Thoracic aorta (tissue), 2 donors: ENCODE results near the gene MAIP1. TPM values are rescaled to one million over a fixed set of nuclear protein-coding genes. Genes with fewer than 3 reads are reported as not detected.

Experiments used
- ATAC-seq: fragments of 150-250 bp; one replicate; pipeline ENCODE4 v1.8.0; 2017; ENCODE audit warnings: low read depth; ENCODE audit not compliant: insufficient number of reproducible peaks, low FRiP score
- DNase-seq: peaks from one replicate; pipeline ENCODE4 v3.0.0-alpha.2; 2020; ENCODE audit warnings: low spot score
- H3K27ac ChIP-seq, 2 donors: fragments of 200-600 bp; sonication (generic); 1 replicate in 1 of 2; 2 replicates in 1 of 2; pipeline ENCODE4 v1.5.1; 2016; ENCODE audit warnings: mild to moderate bottlenecking in 2 of 2, moderate library complexity in 2 of 2
- H3K27me3 ChIP-seq: fragments of 200-600 bp; sonication (generic); replicated peaks from 2 replicates; pipeline ENCODE4 v1.6.0; 2016; ENCODE audit warnings: mild to moderate bottlenecking; ENCODE audit not compliant: insufficient read depth
- H3K36me3 ChIP-seq: fragments of 200-600 bp; sonication (generic); one replicate; pipeline ENCODE4 v1.5.1; 2016
- H3K4me1 ChIP-seq, 2 donors: fragments of 200-600 bp; sonication (generic); 1 replicate in 1 of 2; 2 replicates in 1 of 2; pipeline versions ENCODE4 v1.5.1 to v1.6.0; 2016; ENCODE audit warnings: low read depth in 2 of 2, mild to moderate bottlenecking in 1 of 2; ENCODE audit not compliant: control insufficient read depth in 1 of 2
- H3K4me3 ChIP-seq: fragments of 200-600 bp; sonication (generic); 2 replicates; pipeline ENCODE4 v1.5.1; 2016; ENCODE audit warnings: mild to moderate bottlenecking
- H3K9me3 ChIP-seq: fragments of 200-600 bp; sonication (generic); 2 replicates; pipeline ENCODE4 v1.5.1; 2016
- total RNA-seq, 2 donors: library from RNA; depleted of rRNA; stranded (reverse); fragments of >200 nt; gene quantifications; one replicate each; pipeline versions ENCODE4 v1.1.0 to v1.2.3, GENCODE V29; 2016
- TF ChIP-seq, protein P1 (sequence below): fragments of 200-600 bp; sonication (generic); IDR thresholded peaks from one replicate; pipeline ENCODE4 v1.5.1; 2019; ENCODE audit warnings: antibody characterized with exemption

The MAIP1 gene
- total RNA-seq, 2 donors from 2014 or later, result 4.2 to 8.6 TPM

DNA sequence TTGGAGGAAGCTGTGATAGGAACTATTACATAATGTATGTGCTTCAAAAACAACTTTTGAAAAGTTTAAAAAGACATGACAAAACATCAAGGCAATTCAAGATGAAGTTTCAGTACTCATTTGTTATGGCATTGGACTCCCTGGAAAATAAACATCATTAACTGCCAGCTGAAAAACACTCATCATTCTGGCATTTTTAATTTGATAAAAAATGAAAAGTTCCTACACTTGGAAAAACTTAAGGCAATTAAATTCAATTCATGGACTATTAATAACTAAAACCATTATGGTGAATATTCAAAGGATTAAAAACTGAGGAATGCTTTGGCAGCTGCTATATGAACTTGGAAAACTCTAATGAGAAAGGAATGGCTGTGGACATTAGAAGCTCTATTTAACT is 8.5 kb upstream of the MAIP1 start:
- no peaks in the 10 kb centered on the region for H3K9me3 ChIP-seq
- H3K4me1 ChIP-seq, result no peaks in the 10 kb centered on the region
- TF ChIP-seq, protein P1, sequence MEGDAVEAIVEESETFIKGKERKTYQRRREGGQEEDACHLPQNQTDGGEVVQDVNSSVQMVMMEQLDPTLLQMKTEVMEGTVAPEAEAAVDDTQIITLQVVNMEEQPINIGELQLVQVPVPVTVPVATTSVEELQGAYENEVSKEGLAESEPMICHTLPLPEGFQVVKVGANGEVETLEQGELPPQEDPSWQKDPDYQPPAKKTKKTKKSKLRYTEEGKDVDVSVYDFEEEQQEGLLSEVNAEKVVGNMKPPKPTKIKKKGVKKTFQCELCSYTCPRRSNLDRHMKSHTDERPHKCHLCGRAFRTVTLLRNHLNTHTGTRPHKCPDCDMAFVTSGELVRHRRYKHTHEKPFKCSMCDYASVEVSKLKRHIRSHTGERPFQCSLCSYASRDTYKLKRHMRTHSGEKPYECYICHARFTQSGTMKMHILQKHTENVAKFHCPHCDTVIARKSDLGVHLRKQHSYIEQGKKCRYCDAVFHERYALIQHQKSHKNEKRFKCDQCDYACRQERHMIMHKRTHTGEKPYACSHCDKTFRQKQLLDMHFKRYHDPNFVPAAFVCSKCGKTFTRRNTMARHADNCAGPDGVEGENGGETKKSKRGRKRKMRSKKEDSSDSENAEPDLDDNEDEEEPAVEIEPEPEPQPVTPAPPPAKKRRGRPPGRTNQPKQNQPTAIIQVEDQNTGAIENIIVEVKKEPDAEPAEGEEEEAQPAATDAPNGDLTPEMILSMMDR, result no peak
- H3K36me3 ChIP-seq, result peaks cover 7% of the 10 kb centered on the region
- H3K27ac ChIP-seq, result no peak overlapping the region
- DNase-seq, result no peak
- no peaks in the 10 kb centered on the region for H3K27me3 ChIP-seq
- no peak for ATAC-seq
- no peak overlapping the region for H3K4me3 ChIP-seq

DNA sequence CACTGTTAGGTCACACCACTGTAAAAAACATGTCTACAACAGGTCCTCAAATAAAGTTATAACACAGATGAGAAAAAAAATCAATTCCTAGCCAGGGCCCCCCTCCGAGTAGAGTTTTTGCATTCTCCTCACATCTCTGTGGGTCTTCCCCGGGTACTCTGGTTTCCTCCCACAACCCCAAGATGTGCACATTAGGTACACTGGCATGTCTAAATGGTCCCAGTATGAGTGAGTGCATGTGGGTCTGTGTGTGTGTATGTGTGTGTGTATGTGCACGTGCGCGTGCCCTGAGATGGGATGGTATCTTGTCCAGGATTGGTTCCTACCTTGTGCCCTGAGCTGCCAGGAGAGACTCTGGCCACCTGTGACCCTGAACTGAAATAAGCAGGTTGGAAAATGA is 5.0 kb upstream of the MAIP1 start:
- no peaks in the 10 kb centered on the region for H3K9me3 ChIP-seq
- TF ChIP-seq, protein P1, result no peak
- H3K36me3 ChIP-seq, result peaks cover 3% of the 10 kb centered on the region
- no peak for ATAC-seq
- H3K4me3 ChIP-seq, result no peak overlapping the region
- no peaks in the 10 kb centered on the region for H3K27me3 ChIP-seq
- no peak overlapping the region for H3K27ac ChIP-seq
- no peak for DNase-seq
- H3K4me1 ChIP-seq, result peaks cover 11 to 16% of the 10 kb centered on the region in 2 donors

DNA sequence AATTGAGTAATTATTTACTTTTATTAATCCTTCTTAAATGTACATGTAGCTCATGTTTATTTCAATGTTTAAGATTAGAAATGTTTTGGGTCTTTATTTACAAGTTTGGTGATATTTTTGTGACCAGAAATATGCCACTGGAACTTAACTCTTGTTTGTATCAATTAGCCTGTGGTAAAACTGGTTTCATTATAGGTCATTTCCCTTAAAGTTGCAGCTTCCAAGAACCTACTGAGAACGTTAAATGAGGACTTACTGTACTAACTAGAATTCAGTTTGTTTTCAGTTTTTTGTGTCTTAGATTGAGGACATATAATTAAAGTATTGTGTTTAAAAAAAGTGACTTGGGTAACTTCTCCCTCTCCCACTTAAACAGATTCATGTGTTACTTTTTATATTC is 4.4 kb upstream of the MAIP1 start:
- Histone ChIP-seq H3K27me3 (no peaks in the 10 kb centered on the region), H3K9me3 (no peaks in the 10 kb centered on the region), H3K36me3 (no peaks in the 10 kb centered on the region), H3K4me3 (no peak overlapping the region), H3K27ac (no peak overlapping the region), H3K4me1 (peaks cover 11 to 16% of the 10 kb centered on the region in 2 donors)
- ATAC-seq (no peak), DNase-seq (no peak)
- TF ChIP-seq, protein P1, result no peak

DNA sequence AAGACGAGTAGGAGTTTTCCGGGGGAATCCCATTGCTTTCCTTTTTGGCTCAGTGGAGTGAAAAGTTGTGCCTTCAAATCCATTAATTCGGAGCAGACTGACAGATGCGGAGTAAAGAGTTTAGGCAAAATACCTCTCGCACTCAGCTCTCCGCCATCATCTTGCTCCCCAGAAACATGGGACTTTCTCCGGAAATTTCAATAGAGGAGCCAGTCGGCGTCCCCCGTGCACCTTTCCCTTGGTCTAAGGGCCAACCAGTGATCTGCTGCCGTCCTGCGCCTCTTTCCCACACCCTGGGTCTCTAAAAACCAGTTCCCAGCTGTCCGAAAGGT is 409 bp upstream of the MAIP1 start:
- H3K27ac ChIP-seq, result peak overlapping the region; percentile 73 to 90
- H3K9me3 ChIP-seq, result no peaks in the 10 kb centered on the region
- no peaks in the 10 kb centered on the region for H3K36me3 ChIP-seq
- TF ChIP-seq, protein P1, result no peak
- no peaks in the 10 kb centered on the region for H3K27me3 ChIP-seq
- DNase-seq, result no peak
- ATAC-seq, result no peak
- H3K4me3 ChIP-seq, result peak overlapping the region; percentile 82
- H3K4me1 ChIP-seq, result peaks cover 27 to 34% of the 10 kb centered on the region in 2 donors

DNA sequence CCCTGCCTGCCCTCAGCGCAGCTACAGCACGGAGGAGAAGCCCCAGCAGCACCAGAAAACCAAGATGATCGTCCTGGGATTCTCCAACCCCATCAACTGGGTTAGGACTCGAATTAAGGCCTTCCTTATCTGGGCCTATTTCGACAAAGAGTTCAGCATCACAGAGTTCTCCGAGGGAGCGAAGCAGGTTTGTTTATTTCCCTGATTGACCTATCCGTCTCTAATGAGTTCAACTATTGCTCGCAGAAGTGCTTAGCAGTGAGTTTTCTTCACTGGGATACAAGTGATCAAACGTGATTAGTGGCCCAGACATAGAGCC is 639 bp downstream of the MAIP1 start:
- peaks cover 6% of the 10 kb centered on the region for H3K36me3 ChIP-seq

More for the DNA sequence above, 639 bp downstream of the MAIP1 start:
- H3K9me3 ChIP-seq, result no peaks in the 10 kb centered on the region
- no peaks in the 10 kb centered on the region for H3K27me3 ChIP-seq
- peak overlapping the region; percentile 73 to 90 for H3K27ac ChIP-seq
- ATAC-seq (no peak), DNase-seq (no peak)
- TF ChIP-seq, protein P1, result no peak
- peaks cover 27 to 34% of the 10 kb centered on the region in 2 donors for H3K4me1 ChIP-seq
- peak overlapping the region; percentile 82 for H3K4me3 ChIP-seq
